Right renal cortex interstitium (tissue), 3 donors: Measurements from ENCODE around the gene CSRNP3. TPM values are rescaled to one million over a fixed set of nuclear protein-coding genes. Genes with fewer than 3 reads are reported as not detected.
"Not testable (repeated sequence)": the region's sequence is repeated elsewhere in the genome, so short reads cannot be mapped to it uniquely, and the experiment has no call there.

Experiments used
- DNase-seq, 3 donors: peaks; one replicate each; pipeline ENCODE4 v3.0.0-alpha.2; 2013; ENCODE audit warnings: low read depth in 3 of 3, low spot score in 2 of 3
- polyA plus RNA-seq, 3 donors: library from polyadenylated mRNA; unstranded; fragments of 120-200 nt; gene quantifications; one replicate each; pipeline ENCODE4 v1.2.1, GENCODE V29; 2013; ENCODE audit not compliant: insufficient read length in 3 of 3

CSRNP3 gene
- polyA plus RNA-seq, 3 donors = 9.7 to 11.8 (median 11.0) TPM

DNA sequence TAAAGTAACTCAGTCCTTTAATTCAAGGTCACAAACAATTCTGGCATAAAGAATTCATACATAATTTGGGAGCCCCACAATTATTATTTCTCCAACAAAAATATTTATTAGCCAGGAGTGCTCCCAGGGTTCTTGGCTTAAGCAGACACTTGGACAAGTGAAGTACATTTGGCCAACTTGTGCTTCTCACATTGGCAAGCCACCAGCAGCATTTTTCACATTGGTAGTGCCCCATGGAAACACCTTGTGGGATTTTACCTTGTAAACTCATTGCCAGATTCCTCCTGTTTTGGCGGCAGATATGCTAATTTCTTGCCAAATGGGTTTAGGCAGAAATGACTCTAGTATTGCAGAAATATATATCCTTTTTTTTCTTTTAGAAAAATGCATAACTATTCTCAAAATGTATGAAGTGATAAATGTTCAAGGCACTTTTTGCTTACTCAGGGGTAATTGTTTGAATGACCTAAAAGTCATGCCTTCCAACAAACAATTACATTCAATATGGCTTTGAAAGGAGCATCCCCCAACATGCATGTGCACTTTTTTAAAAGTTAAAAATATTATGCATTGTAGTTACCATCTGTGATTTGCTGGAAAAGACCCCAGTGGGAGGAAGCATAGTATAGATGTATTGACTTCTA lies 113.5 kb downstream of the CSRNP3 start:
- no peak for DNase-seq

GRCh38 chr2:165584126-165584654 lies 114.7 kb downstream of the CSRNP3 start:
- DNase-seq = no peak

- no peak for DNase-seq
These were observed 116.5 kb downstream of the CSRNP3 start for GRCh38 chr2:165586019-165586418.

GRCh38 chr2:165587335-165587938 lies 117.9 kb downstream of the CSRNP3 start:
- no peak for DNase-seq

DNA sequence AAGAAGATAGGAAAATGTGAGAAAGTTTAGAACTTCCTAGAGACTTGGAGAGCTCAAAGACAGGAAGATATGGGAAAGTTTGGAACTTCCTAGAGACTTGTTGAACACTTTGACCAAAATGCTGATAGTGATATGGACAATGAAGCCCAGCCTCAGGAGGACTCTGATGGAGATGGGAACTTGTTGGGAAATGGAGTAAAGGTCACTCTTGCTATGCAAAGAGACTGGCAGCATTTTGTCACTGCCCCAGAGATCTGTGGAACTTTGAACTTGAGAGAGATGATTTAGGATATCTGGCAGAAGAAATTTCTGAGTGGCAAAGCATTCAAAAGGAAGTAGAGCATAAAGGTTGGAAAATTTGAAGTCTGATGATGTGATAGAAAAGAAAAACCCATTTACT lies 121.5 kb downstream of the CSRNP3 start:
- DNase-seq = not testable (repeated sequence)

DNA sequence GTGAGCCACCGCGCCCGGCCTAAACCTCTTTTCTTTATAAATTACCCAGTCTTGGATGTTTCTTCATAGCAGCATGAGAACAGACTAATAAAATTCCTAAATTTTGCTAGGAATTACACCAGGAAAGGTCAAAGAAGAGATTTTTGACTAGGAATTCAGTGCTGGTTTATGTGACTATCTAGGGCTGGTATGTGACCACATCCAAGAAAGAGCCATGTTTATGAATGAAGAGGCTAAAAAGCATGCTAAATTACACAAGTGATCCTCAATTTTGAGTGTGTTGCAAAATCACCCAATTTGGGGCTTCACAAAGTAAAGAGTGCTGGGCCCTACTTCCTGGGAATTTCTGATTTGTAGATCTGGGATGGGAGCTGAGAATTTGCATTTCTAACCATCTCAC lies 123.6 kb downstream of the CSRNP3 start:
- DNase-seq = no peak

DNA sequence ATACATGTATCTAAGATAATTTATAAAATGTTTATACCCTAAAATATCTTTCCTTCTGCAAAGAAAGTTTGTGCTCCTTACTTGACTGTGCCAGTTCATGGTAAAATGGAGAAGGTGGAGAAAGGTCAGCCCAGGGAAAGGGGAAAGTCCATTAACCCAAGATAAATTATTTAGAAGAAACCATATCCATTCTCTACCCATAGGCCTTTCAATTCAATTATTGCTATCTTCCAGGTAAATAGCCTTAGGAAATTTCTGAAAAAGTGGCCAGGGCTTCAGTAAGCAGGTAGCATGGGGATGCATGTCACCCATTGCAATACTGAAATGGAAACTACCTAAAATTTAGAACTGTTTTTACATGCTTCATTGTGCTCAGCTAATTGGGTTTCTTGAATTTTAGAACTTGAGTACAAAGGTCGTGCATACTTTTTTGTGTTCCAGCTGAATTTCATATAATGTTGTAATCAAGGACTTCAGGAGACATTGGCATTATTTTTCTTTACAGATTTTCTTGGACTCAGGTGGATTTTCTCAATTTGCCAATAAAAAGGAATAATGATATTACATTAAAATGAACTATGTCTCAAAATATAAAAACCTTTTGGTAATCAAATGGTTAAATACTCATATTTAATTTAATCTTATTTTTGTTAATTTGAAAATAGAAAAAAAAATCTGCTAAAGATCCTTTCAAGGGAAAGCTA lies 124.9 kb downstream of the CSRNP3 start:
- no peak for DNase-seq

DNA sequence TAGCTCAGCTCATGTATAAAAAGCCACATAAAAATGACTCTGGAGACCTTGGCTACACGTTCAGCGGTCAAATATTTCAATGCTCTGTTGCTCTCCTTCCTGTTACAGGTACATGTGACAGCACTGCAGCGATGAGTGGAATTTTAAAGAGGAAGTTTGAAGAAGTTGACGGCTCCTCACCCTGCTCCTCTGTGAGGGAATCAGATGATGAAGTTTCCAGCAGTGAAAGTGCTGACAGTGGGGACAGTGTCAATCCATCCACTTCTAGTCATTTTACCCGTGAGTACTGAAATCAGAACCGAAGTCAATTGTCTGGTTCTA lies 125.4 kb downstream of the CSRNP3 start:
- DNase-seq = no peak

DNA sequence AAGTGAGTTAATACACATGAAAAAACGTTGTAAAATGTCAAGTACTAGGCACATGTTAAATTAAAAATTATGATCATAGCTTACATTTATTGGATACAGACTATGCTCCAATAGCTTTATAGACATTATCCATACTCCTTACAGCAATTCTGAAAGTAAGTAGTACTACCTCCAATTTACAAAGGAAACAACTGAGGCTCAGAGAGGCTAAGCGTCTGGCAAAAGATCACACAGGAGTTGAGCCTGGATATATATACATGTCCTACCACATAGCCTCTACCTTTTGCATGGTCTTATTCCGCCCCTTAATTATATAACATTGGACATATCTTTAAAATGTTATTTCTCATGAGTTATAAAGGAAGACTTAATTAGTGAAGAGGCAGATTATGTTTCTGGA lies 127.3 kb downstream of the CSRNP3 start:
- no peak for DNase-seq

DNA sequence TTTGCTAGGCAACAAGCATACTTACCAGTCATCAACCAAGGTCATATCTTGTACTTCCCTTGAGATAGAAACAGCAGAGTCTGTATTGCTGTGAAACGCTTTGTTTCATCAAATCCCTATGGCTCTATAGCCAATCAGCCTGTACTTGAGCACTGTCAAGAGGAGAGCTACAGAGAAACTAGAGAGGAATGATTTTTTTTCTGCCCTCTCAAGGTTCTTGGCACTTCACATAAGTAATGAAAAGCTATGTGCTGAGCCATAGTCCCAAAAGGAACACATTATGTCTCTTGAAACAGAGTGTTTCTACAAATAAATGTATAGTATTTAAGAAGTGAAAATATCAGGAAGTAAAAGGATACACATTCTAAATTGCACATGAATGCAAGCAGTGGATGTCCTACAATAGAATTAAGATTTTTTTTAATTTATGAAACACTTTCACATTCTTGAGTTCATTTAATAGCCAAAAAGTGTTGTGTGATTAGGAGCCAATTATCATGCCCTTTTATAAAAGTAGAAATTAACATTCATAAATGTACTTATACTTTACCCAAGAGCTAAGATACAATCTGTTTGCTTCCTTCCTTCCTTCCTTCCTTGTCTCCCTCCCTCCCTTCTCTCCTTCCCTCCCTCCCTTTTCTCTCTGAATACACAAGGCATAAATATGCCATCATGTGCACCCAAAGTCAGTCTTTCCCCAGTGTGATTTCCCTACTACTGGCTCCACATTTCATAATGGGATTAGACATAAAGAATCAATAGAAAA lies 131.8 kb downstream of the CSRNP3 start:
- no peak for DNase-seq

- no peak for DNase-seq
These were observed 132.5 kb downstream of the CSRNP3 start for GRCh38 chr2:165601928-165602521.

DNA sequence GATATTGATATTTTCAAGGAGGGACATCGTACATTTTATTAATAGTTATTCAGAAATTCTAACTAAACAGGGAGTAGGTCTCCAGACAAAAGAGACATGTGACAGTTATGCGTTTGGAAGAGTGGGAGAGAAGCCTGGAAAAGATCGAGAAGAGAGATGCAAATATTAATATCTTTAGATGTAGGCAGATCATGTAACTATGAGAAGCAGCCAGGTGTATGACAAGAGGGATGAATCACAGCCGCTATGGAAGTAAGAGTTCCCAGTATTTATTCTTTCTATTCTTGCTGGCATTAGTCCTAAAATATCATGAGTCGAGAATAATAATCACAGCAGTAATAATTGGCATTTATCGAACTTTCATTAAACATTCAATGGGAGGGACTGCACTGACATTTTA lies 140.2 kb downstream of the CSRNP3 start:
- DNase-seq = no peak

GRCh38 chr2:165610591-165611029 lies 141.1 kb downstream of the CSRNP3 start:
- DNase-seq = no peak

DNA sequence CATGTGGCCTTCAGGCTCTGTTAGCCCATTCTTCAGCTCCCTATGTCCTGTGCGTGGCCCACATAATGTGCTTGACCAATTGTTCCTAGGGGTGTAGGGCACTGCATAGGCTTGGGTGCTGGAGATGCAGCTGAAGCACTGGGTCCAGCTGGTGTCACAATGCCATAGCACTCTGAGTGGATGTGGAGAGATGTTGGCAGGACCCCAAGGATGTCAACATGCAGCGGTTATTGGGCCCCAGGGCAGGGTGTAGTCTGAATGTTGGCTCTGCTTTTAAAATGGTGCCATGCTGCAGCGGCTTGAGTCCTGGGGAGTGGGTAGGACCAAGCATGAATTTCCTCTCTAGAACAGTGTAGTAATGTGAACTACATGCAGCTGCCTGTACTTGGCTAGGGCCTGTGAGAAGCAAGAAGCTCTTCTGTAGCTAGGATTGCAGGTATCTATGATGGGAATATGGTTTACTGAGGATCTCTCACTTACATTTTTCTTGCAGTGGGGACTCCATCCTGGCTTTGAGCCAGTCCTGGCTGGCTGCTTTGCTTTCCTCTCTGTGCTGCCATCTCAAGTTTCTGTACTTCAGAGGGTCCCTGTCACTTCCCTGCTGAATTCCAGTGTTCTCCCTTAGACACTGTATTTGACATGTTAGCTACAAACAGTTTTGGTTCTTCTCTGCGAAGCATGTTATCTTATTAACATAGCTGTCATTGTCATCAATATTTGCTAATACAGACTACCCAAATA lies 148.4 kb downstream of the CSRNP3 start:
- DNase-seq = no peak

DNA sequence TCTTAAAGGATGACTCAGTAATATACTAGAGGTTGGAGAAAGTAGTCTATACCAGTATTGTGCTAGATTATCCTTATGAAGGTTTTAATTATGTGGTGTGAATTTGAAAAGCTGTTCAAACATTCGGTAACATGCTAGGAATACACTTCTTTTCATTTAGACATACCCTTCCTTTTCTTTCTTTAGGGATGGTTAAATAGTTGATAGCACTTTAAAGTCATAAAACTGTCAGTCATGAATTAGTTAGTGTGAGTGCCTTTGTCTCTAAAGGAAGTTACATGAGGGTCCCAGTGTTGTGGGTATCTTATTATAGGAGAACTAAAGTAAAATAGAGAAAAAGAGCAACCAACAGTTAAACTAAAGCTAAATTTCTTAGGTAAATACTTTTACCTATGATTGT lies 149.3 kb downstream of the CSRNP3 start:
- no peak for DNase-seq

DNA sequence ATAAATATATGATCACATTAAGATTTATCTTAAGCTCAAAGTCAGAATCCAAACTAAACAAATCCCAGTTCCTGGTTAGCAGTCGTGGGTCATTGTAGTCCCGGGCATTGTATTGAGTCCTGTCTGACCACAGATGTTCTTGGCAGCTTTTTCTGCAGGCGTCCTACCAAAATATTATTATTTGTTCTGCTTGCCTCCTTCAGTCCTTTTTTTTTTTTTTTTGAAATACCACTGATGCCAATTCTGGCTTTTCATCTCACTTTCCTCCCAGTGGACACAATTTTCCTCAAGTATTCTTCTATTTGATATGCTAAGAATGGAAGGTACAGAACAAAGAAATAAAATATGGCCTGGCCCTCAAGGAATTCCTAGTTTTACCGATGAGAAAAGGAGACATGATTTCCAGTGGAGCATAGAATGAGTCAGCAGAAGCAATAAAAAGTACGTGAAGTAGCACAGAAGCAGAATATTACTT lies 151.6 kb downstream of the CSRNP3 start:
- DNase-seq = no peak

DNA sequence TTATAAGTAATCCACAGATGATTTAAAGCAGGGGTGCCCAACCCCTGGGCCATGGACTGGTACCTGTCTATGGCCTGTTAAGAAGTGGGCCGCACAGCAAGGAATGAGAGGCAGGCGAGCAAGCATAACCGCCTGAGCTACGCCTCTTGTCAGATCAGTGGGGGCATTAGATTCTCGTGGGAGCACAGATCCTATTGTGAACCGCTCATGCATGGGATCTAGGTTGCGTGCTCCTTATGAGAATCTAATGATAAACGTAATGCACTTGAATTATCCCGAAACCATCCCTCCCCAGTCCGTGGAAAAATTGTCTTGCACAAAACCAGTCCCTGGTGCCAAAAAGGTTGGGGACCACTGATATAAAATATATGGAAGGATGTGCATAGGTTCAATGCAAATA lies 153.7 kb downstream of the CSRNP3 start:
- DNase-seq = no peak

GRCh38 chr2:165623783-165624469 lies 154.4 kb downstream of the CSRNP3 start:
- DNase-seq = no peak

- no peak for DNase-seq
These were observed 154.9 kb downstream of the CSRNP3 start for GRCh38 chr2:165624470-165624800.

DNA sequence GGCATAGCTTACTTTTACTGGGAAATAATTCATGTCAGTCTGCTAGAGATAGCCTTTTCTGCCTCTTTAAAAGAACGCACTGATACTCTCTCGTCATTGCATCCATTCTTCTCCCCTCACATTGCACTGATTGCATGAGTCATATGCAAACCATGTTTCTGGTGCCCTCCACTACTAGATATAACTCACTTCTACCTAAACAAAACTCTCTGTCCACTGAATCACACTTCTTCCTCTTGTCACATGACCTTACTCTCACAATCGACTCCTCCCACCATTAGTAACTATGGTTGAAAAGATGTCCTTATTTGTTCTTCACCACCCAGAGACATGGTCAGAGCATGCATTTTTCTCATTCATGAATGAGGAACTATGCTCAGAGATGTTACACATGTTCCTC lies 158.0 kb downstream of the CSRNP3 start:
- no peak for DNase-seq
